H9 (cell line): ENCODE results near the gene GREB1L. TPM values are rescaled to one million over a fixed set of nuclear protein-coding genes. Genes with fewer than 3 reads are reported as not detected.

ENCODE experiments used
- DNase-seq: peaks from one replicate; pipeline ENCODE4 v3.0.0-alpha.2; 2017
- H2AFZ ChIP-seq: one replicate; pipeline ENCODE4 v1.6.1; 2013; ENCODE audit warnings: mild to moderate bottlenecking, low read length, control low read depth, moderate library complexity
- H2AK5ac ChIP-seq: 2 replicates; pipeline ENCODE4 v1.6.1; 2013; ENCODE audit warnings: low read length, control low read depth, mixed read lengths; ENCODE audit not compliant: insufficient read length
- H2BK120ac ChIP-seq: one replicate; pipeline ENCODE4 v1.6.1; 2013; ENCODE audit warnings: low read depth, mild to moderate bottlenecking, low read length, control low read depth, inconsistent platforms; ENCODE audit not compliant: poor library complexity, severe bottlenecking
- H2BK12ac ChIP-seq: 2 replicates; pipeline ENCODE4 v1.6.1; 2013; ENCODE audit warnings: low read length, control low read depth, mixed read lengths, low read depth; ENCODE audit not compliant: insufficient read length
- H2BK15ac ChIP-seq: 2 replicates; pipeline ENCODE4 v1.6.1; 2013; ENCODE audit warnings: low read depth, low read length, control low read depth
- H2BK20ac ChIP-seq: one replicate; pipeline ENCODE4 v1.6.1; 2013; ENCODE audit warnings: low read depth, mild to moderate bottlenecking, low read length, control low read depth, inconsistent platforms; ENCODE audit not compliant: poor library complexity, severe bottlenecking
- H2BK5ac ChIP-seq: 2 replicates; pipeline ENCODE4 v1.6.1; 2013; ENCODE audit warnings: low read length, control low read depth, mixed read lengths; ENCODE audit not compliant: insufficient read length
- H3K14ac ChIP-seq: 2 replicates; pipeline ENCODE4 v1.6.1; 2013; ENCODE audit warnings: low read length, control low read depth; ENCODE audit not compliant: insufficient read depth
- H3K18ac ChIP-seq: 2 replicates; pipeline ENCODE4 v1.6.1; 2013; ENCODE audit warnings: low read depth, mild to moderate bottlenecking, mixed read lengths, low read length, control low read depth; ENCODE audit not compliant: insufficient read length
- H3K23ac ChIP-seq: 2 replicates; pipeline ENCODE4 v1.6.1; 2013; ENCODE audit warnings: low read length, control low read depth, mixed read lengths, low read depth; ENCODE audit not compliant: insufficient read length
- H3K23me2 ChIP-seq: 2 replicates; pipeline ENCODE4 v1.6.1; 2013; ENCODE audit warnings: low read depth, mild to moderate bottlenecking, mixed read lengths, low read length, control low read depth; ENCODE audit not compliant: insufficient read length, poor library complexity, severe bottlenecking
- H3K27ac ChIP-seq: 2 replicates; pipeline ENCODE4 v1.5.1; 2013; ENCODE audit warnings: low read length, control low read depth, mixed read lengths, low read depth; ENCODE audit not compliant: insufficient read length
- H3K27me3 ChIP-seq: 2 replicates; pipeline ENCODE4 v1.6.1; 2013; ENCODE audit warnings: low read length, control low read depth, inconsistent platforms; ENCODE audit not compliant: insufficient read depth
- H3K4ac ChIP-seq: 2 replicates; pipeline ENCODE4 v1.6.1; 2013; ENCODE audit warnings: low read depth, mild to moderate bottlenecking, control low read depth, inconsistent platforms, low read length, moderate library complexity
- H3K4me1 ChIP-seq: 2 replicates; pipeline ENCODE4 v1.6.1; 2013; ENCODE audit warnings: low read length, control low read depth, inconsistent platforms; ENCODE audit not compliant: insufficient read depth
- H3K4me2 ChIP-seq: 2 replicates; pipeline ENCODE4 v1.6.1; 2013; ENCODE audit warnings: low read length, control low read depth, mixed read lengths; ENCODE audit not compliant: insufficient read length, insufficient read depth
- H3K56ac ChIP-seq: 2 replicates; pipeline ENCODE4 v1.6.1; 2013; ENCODE audit warnings: low read depth, mild to moderate bottlenecking, mixed read lengths, low read length, control low read depth; ENCODE audit not compliant: insufficient read length
- H3K79me1 ChIP-seq: 2 replicates; pipeline ENCODE4 v1.6.1; 2013; ENCODE audit warnings: low read depth, mild to moderate bottlenecking, moderate library complexity, low read length, control low read depth, inconsistent platforms; ENCODE audit not compliant: insufficient read depth, poor library complexity, severe bottlenecking
- H3K79me2 ChIP-seq: 2 replicates; pipeline ENCODE4 v1.6.1; 2013; ENCODE audit warnings: low read length, control low read depth, inconsistent platforms; ENCODE audit not compliant: insufficient read depth
- H3K9ac ChIP-seq: 2 replicates; pipeline ENCODE4 v1.6.1; 2013; ENCODE audit warnings: low read length, control low read depth, mixed read lengths; ENCODE audit not compliant: insufficient read length; ENCODE audit errors: extremely low read depth
- H3K9me3 ChIP-seq: one replicate; pipeline ENCODE4 v1.6.1; 2013; ENCODE audit warnings: low read depth, low read length, inconsistent platforms; ENCODE audit not compliant: control insufficient read depth
- H3T11ph ChIP-seq: one replicate; pipeline ENCODE4 v1.6.1; 2013; ENCODE audit warnings: mild to moderate bottlenecking, low read length, control low read depth, inconsistent platforms
- H4K20me1 ChIP-seq: one replicate; pipeline ENCODE4 v1.6.1; 2013; ENCODE audit not compliant: control insufficient read depth, insufficient read length, insufficient read depth
- H4K5ac ChIP-seq: 2 replicates; pipeline ENCODE4 v1.6.1; 2013; ENCODE audit warnings: low read depth, mild to moderate bottlenecking, mixed read lengths, low read length, control low read depth; ENCODE audit not compliant: insufficient read length
- H4K8ac ChIP-seq: replicated peaks from 2 replicates; pipeline ENCODE4 v1.6.1; 2013; ENCODE audit warnings: low read length, control low read depth, mixed read lengths, low read depth; ENCODE audit not compliant: insufficient read length
- H4K91ac ChIP-seq: 2 replicates; pipeline ENCODE4 v1.6.1; 2013; ENCODE audit warnings: low read depth, mild to moderate bottlenecking, moderate library complexity, mixed read lengths, low read length, control low read depth; ENCODE audit not compliant: insufficient read length
- H3K27ac Mint-ChIP-seq, 3 experiments: 2 replicates in 2 of 3; 3 replicates in 1 of 3; pipeline ENCODE4 v1.8.0; 2020 to 2021; ENCODE audit warnings: mixed read lengths in 3 of 3, mild to moderate bottlenecking in 1 of 3, moderate library complexity in 1 of 3
- H3K27me3 Mint-ChIP-seq: 2 replicates; pipeline ENCODE4 v1.8.0; 2021; ENCODE audit warnings: low read depth, mild to moderate bottlenecking, moderate library complexity, mixed read lengths
- H3K36me3 Mint-ChIP-seq, 3 experiments: 2 replicates in 2 of 3; 3 replicates in 1 of 3; pipeline ENCODE4 v1.8.0; 2020 to 2021; ENCODE audit warnings: low read depth in 3 of 3, mixed read lengths in 3 of 3; ENCODE audit not compliant: insufficient read depth in 1 of 3
- H3K4me1 Mint-ChIP-seq, 2 experiments: 2 replicates each; pipeline ENCODE4 v1.8.0; 2020; ENCODE audit warnings: mixed read lengths in 2 of 2
- H3K4me3 Mint-ChIP-seq, 2 experiments: 2 replicates in 1 of 2; 3 replicates in 1 of 2; pipeline ENCODE4 v1.8.0; 2020 to 2021; ENCODE audit warnings: mild to moderate bottlenecking in 2 of 2, mixed read lengths in 2 of 2, moderate library complexity in 1 of 2
- H3K9me3 Mint-ChIP-seq, 2 experiments: 2 replicates in 1 of 2; 3 replicates in 1 of 2; pipeline ENCODE4 v1.8.0; 2020; ENCODE audit warnings: mild to moderate bottlenecking in 2 of 2, mixed read lengths in 2 of 2, moderate library complexity in 1 of 2
- CTCF ChIP-seq: fragments of 200-600 bp; sonication (generic); conservative IDR thresholded peaks from 3 replicates; pipeline ENCODE4 v1.8.0; 2021; ENCODE audit warnings: antibody characterized with exemption, mild to moderate bottlenecking
- WGBS: extraction: QIAGEN DNeasy Blood & Tissue Kit; methylation state at CpG from one replicate; pipeline ENCODE4 v1.1.7; 2013; ENCODE audit warnings: missing lambda C conversion rate, low lambda C conversion rate, mixed read lengths; ENCODE audit not compliant: insufficient read length; ENCODE audit errors: extremely low coverage; 5-methylcytosine and 5-hydroxymethylcytosine counted together
- total RNA-seq: library from RNA; stranded (reverse); gene quantifications from 2 replicates; pipeline ENCODE4 v1.2.1, GENCODE V29; 2021

The GREB1L gene
- total RNA-seq, 1 experiment from 2014 or later: 2.7 TPM

DNA sequence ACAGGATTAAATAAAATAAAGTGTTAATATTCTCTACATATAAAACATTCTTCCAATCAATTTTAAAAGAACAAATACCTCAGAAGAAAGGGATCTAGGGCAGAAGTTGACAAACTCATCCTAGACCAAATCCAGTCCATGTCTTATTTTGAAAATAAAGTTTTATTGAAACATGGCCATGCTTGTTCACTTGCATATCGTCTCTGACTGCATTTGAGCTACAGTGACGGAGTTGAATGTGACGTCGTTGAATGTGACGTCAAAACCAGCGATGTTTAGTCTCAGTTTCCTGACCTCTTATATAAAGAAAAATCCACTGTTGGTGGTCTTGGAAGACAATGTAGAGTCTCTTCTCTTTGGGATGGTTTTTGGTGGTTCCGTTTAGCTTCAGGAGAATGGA lies 33.6 kb downstream of the GREB1L start:
- peaks cover 5 to 11% of the 10 kb centered on the region in 2 experiments; a peak in 3 of 4 replicates for H3K4me1 Mint-ChIP-seq
- no peaks in the 10 kb centered on the region for H4K20me1 ChIP-seq
- H3K27me3 Mint-ChIP-seq: peaks cover 3% of the 10 kb centered on the region
- no peak overlapping the region for H3K56ac ChIP-seq
- no peak overlapping the region for H3K4me2 ChIP-seq
- DNase-seq: no peak
- H4K5ac ChIP-seq: no peak overlapping the region
- H2BK15ac ChIP-seq: no peak overlapping the region
- H3K79me1 ChIP-seq: no peaks in the 10 kb centered on the region
- H4K91ac ChIP-seq: no peak overlapping the region
- H2AFZ ChIP-seq: no peak overlapping the region
- no CpG with 5 or more reads among the region's 7 CpGs for WGBS
- H4K8ac ChIP-seq: no peak overlapping the region
- H3K23me2 ChIP-seq: no peaks in the 10 kb centered on the region
- H3K36me3 Mint-ChIP-seq: peaks cover 0 to 15% (median 0%) of the 10 kb centered on the region in 3 experiments; a peak in 3 of 7 replicates
- no peaks in the 10 kb centered on the region for H3K79me2 ChIP-seq
- H3K27ac Mint-ChIP-seq: no peak overlapping the region
- no peak overlapping the region for H2BK120ac ChIP-seq
- no peak overlapping the region for H3K9ac ChIP-seq
- H3K9me3 ChIP-seq: no peaks in the 10 kb centered on the region
- no peak overlapping the region for H3T11ph ChIP-seq
- H2BK5ac ChIP-seq: no peak overlapping the region
- no peak for TF ChIP-seq CTCF
- H3K18ac ChIP-seq: no peak overlapping the region
- H3K4me3 Mint-ChIP-seq: no peak overlapping the region
- H2BK20ac ChIP-seq: no peak overlapping the region
- no peaks in the 10 kb centered on the region for H3K4me1 ChIP-seq
- no peak overlapping the region for H2AK5ac ChIP-seq
- no peak overlapping the region for H3K14ac ChIP-seq
- no peak overlapping the region for H3K23ac ChIP-seq
- no peak overlapping the region for H2BK12ac ChIP-seq
- no peaks in the 10 kb centered on the region; a peak in 2 of 5 replicates for H3K9me3 Mint-ChIP-seq
- no peak overlapping the region for H3K27ac ChIP-seq
- no peak overlapping the region for H3K4ac ChIP-seq
- no peaks in the 10 kb centered on the region for H3K27me3 ChIP-seq
